Esophagus muscularis mucosa (tissue), 4 donors: ENCODE measurements around the gene RNH1. TPM values are rescaled to one million over a fixed set of nuclear protein-coding genes. Genes with fewer than 3 reads are reported as not detected.

Experiments
- DNase-seq: peaks from one replicate; pipeline ENCODE4 v3.0.0-alpha.2; 2017; ENCODE audit errors: extremely low spot score
- H3K27ac ChIP-seq, 4 donors: fragments of 200-600 bp; sonication (generic); replicated peaks in 1 of 4; 1 replicate in 3 of 4; 2 replicates in 1 of 4; pipeline ENCODE4 v1.5.1; 2016 to 2019; ENCODE audit warnings: mild to moderate bottlenecking in 1 of 4
- H3K27me3 ChIP-seq, 4 donors: fragments of 200-600 bp; sonication (generic); one replicate each; pipeline versions ENCODE4 v1.5.1 to v1.6.0; 2016 to 2019
- H3K36me3 ChIP-seq, 4 donors: fragments of 200-600 bp; sonication (generic); one replicate each; pipeline ENCODE4 v1.5.1; 2016 to 2019
- H3K4me1 ChIP-seq, 4 donors: fragments of 200-600 bp; sonication (generic); one replicate each; pipeline ENCODE4 v1.5.1; 2016 to 2019
- H3K4me3 ChIP-seq, 4 donors: fragments of 200-600 bp; sonication (generic); 1 replicate in 2 of 4; 2 replicates in 2 of 4; pipeline ENCODE4 v1.5.1; 2016 to 2019; ENCODE audit warnings: mild to moderate bottlenecking in 4 of 4, moderate library complexity in 1 of 4
- H3K9me3 ChIP-seq, 4 donors: fragments of 200-600 bp; sonication (generic); 1 replicate in 3 of 4; 2 replicates in 1 of 4; pipeline ENCODE4 v1.5.1; 2016 to 2019
- EP300 ChIP-seq: sonication (generic); formaldehyde crosslinking; IDR thresholded peaks from one replicate; pipeline ENCODE4 v1.6.1; 2017; ENCODE audit warnings: antibody characterized with exemption
- POLR2A ChIP-seq: fragments of 450-650 bp; IDR thresholded peaks from one replicate; pipeline ENCODE4 v1.6.1; 2017; ENCODE audit warnings: antibody characterized with exemption, moderate library complexity, mild to moderate bottlenecking, low read depth
- POLR2AphosphoS5 ChIP-seq, 2 donors: sonication (generic); formaldehyde crosslinking; IDR thresholded peaks; one replicate each; pipeline ENCODE4 v1.6.1; 2017; ENCODE audit warnings: antibody characterized with exemption in 2 of 2
- WGBS: methylation state at CpG from one replicate; pipeline ENCODE4 v1.1.5; 2018; 5-methylcytosine and 5-hydroxymethylcytosine counted together
- intact Hi-C: fragments of 100-400 bp; cut with DNase I; formaldehyde crosslinking; loops from one replicate; pipeline ENCODE4 v1.15.1; 2023
- total RNA-seq, 4 donors: library from RNA; depleted of rRNA; stranded (reverse); fragments of >200 nt; gene quantifications; one replicate each; pipeline versions ENCODE4 v1.1.0 to v1.2.1, GENCODE V29; 2016
- TF ChIP-seq, protein P1 (sequence below), 3 experiments: fragments of 200-600 bp in 2 of 3; fragments of 450-650 bp in 1 of 3; sonication (generic) in 2 of 3; IDR thresholded peaks; one replicate each; pipeline ENCODE4 v1.5.1; 2017 to 2019; ENCODE audit warnings: antibody characterized with exemption in 3 of 3, mild to moderate bottlenecking in 2 of 3, moderate library complexity in 1 of 3

RNH1 gene
- total RNA-seq, 4 donors from 2014 or later: 280 to 367 (median 334) TPM

DNA sequence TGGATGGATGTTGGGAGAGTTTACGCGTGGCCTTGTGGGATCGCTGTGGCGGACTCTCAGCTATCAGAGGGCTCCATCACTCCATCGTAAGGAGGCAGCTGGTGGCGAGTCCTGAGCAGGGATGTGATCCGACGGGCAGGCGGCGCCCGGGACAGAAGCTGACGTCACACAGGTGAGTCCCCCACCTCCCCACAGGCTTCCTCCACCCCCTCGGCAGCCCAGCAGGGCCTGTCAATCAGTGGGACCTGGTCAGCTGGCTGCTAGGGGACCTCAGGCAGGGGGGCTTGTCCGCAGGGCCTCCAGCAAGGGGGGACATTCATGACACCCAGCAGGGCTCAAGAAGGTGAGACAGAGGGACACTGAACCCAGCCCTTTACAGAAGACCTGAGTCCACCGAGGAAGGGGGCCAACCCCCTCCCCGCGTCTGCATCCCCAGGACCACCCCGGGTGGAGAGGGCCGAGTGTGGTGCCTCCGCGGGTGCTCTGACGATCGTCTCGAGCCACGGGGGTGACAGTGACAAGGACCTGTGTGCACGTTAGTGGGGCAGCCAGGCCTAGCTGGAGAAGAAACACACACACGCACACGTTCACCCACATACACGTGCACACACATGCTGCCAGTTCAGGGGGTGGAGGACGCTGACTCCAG lies 21.2 kb upstream of the RNH1 start:
- Histone ChIP-seq H3K27me3 (no peaks in the 10 kb centered on the region), H3K27ac (no peak overlapping the region), H3K4me3 (no peak overlapping the region), H3K9me3 (no peaks in the 10 kb centered on the region), H3K36me3 (peaks cover 18 to 29% (median 25%) of the 10 kb centered on the region in 4 donors), H3K4me1 (peaks cover 4 to 11% (median 7%) of the 10 kb centered on the region in 4 donors)
- intact Hi-C loops: no loop called here
- TF ChIP-seq POLR2A: no peak
- no peak for TF ChIP-seq POLR2AphosphoS5 (IDR thresholded peaks at IDR 0.05)
- TF ChIP-seq, protein P1, sequence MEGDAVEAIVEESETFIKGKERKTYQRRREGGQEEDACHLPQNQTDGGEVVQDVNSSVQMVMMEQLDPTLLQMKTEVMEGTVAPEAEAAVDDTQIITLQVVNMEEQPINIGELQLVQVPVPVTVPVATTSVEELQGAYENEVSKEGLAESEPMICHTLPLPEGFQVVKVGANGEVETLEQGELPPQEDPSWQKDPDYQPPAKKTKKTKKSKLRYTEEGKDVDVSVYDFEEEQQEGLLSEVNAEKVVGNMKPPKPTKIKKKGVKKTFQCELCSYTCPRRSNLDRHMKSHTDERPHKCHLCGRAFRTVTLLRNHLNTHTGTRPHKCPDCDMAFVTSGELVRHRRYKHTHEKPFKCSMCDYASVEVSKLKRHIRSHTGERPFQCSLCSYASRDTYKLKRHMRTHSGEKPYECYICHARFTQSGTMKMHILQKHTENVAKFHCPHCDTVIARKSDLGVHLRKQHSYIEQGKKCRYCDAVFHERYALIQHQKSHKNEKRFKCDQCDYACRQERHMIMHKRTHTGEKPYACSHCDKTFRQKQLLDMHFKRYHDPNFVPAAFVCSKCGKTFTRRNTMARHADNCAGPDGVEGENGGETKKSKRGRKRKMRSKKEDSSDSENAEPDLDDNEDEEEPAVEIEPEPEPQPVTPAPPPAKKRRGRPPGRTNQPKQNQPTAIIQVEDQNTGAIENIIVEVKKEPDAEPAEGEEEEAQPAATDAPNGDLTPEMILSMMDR (IDR thresholded peaks at IDR 0.05): no peak
- no peak for TF ChIP-seq EP300
- WGBS: 72% methylated on average over 7 of the region's 30 CpGs
- DNase-seq: no peak

DNA sequence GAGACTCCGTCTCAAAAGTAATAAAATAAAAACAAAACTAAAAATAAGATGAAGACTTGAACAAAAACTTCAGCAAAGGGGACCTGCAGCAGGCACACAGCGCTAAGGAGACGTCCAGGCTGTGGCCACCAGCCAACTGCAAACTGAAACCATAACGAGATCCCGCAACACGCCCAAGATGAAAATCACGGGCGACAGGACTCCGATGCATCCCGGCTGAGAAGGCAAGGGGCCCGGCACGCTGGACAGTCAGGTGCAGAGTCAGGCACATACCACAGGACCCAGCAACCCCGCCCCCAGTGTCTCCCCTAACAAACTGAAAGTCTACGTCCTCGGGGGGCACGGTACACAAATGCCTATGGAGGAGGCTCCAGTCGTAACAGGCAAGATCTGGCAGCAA lies 19.1 kb upstream of the RNH1 start:
- no peak for DNase-seq
- intact Hi-C loops: no loop called here

DNA sequence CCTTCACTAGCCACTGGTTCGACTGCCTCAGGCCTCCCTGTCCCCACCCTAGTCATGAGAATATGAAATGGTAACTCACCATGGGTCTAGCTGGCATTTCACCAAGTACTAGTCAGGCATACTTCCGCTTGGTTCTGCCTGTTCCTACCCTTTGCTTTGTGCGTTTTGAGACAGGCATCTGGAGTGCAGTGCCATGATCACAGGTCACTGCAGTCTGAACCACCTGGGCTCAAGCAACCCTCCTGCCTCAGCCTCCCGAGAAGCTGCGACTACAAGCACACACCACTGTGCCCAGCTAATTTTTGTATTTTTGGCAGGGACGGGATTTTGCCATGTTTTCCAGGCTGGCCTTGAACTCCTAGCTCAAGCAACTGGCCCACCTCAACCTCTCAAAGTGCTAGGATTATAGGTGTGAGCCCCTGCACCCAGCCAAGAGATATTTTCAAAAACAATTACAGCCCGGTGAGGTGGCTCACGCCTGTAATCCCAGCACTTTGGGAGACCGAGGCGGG lies 14.2 kb upstream of the RNH1 start:
- intact Hi-C loops: no loop called here
- TF ChIP-seq POLR2A: no peak
- no peak for TF ChIP-seq POLR2AphosphoS5 (IDR thresholded peaks at IDR 0.05)
- TF ChIP-seq EP300: no peak
- TF ChIP-seq, protein P1 (IDR thresholded peaks at IDR 0.05): no peak
- Histone ChIP-seq H3K4me1 (peaks cover 5 to 13% (median 9%) of the 10 kb centered on the region in 4 donors), H3K4me3 (no peak overlapping the region), H3K27me3 (no peaks in the 10 kb centered on the region), H3K27ac (no peak overlapping the region), H3K9me3 (peaks cover 0 to 6% (median 0%) of the 10 kb centered on the region in 4 donors), H3K36me3 (no peaks in the 10 kb centered on the region)
- DNase-seq: no peak
- 90% methylated on average over 10 of the region's 10 CpGs for WGBS

More for the DNA sequence above, 19.1 kb upstream of the RNH1 start:
- no peaks in the 10 kb centered on the region for H3K27me3 ChIP-seq
- 87% methylated on average over 17 of the region's 17 CpGs for whole genome bisulfite sequencing
- H3K36me3 ChIP-seq: peaks cover 0 to 8% (median 4%) of the 10 kb centered on the region in 4 donors
- H3K4me3 ChIP-seq: no peak overlapping the region
- H3K27ac ChIP-seq: no peak overlapping the region
- TF ChIP-seq EP300 (no peak), POLR2AphosphoS5 (IDR thresholded peaks at IDR 0.05) (no peak), POLR2A (no peak)
- TF ChIP-seq, protein P1 (IDR thresholded peaks at IDR 0.05): no peak
- no peaks in the 10 kb centered on the region for H3K4me1 ChIP-seq
- no peaks in the 10 kb centered on the region for H3K9me3 ChIP-seq

DNA sequence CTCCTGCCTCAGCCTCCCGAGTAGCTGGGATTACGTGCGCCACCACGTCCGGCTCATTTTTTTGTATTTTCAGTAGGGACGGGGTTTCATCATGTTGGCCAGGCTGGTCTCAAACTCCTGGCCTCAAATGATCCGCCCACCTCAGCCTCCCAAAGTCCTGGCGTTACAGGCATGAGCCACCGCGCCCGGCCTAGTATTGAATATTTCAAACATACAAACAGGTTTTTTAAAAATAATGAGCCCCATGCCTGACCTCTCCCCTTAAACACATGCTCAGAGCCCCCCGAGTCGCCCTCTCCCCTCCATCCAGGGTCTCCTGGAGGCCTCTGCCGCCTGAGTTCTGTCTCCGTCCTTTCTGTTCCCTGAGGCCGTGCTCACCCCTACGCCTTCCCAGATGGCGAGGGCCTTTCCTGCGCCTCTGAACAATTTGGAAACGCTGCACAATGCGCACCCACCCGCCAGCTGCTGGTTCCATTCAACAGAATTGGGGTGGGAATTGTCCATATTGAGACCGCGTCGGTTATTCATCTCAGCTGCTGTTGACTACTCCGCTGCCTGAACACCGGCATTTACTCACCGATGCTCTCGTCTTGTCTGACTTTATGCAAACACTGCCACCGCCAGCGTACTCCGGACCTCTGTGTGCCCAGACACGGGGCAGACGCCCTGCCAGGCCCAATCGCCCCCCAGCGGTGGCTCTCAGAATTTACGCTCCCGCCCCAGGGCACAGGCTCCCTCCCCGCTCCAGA lies 13.6 kb upstream of the RNH1 start:
- WGBS: 94% methylated on average over 39 of the region's 39 CpGs
- Histone ChIP-seq H3K4me1 (peaks cover 5 to 13% (median 9%) of the 10 kb centered on the region in 4 donors), H3K36me3 (no peaks in the 10 kb centered on the region), H3K4me3 (no peak overlapping the region), H3K9me3 (peaks cover 0 to 7% (median 0%) of the 10 kb centered on the region in 4 donors), H3K27ac (no peak overlapping the region), H3K27me3 (no peaks in the 10 kb centered on the region)
- intact Hi-C loops: no loop called here
- TF ChIP-seq, protein P1 (IDR thresholded peaks at IDR 0.05): no peak
- TF ChIP-seq EP300 (no peak), POLR2A (no peak)
- DNase-seq: no peak
